Muscle of arm (tissue), 12 donors: ENCODE results near the gene SC5D. TPM values are rescaled to one million over a fixed set of nuclear protein-coding genes. Genes with fewer than 3 reads are reported as not detected.
A peak's percentile ranks its signal among the peaks of the same experiment; 100 is the strongest.

Source experiments
- DNase-seq: peaks from one replicate; pipeline ENCODE4 v3.0.0-alpha.2; 2013
- polyA plus RNA-seq, 12 donors: library from polyadenylated mRNA; unstranded; fragments of 120-200 nt; gene quantifications; one replicate each; pipeline ENCODE4 v1.2.1, GENCODE V29; 2013; ENCODE audit not compliant: insufficient read length in 12 of 12

Gene SC5D
- polyA plus RNA-seq, 12 donors, result 27.4 to 47.5 (median 37.6) TPM; not detected in 1

- no peak for DNase-seq
Measured at GRCh38 chr11:121282886-121283502, 9.6 kb upstream of the SC5D start.

- no peak for DNase-seq
Measured at GRCh38 chr11:121291319-121291718, 1.3 kb upstream of the SC5D start.

- DNase-seq, result peak; percentile 25
Measured at GRCh38 chr11:121291896-121292494, 576 bp upstream of the SC5D start.

GRCh38 chr11:121293288-121293594, 670 bp downstream of the SC5D start:
- DNase-seq, result no peak

GRCh38 chr11:121295246-121296029, 2.9 kb downstream of the SC5D start:
- no peak for DNase-seq

- DNase-seq, result no peak
Measured at GRCh38 chr11:121297872-121298271, 5.3 kb downstream of the SC5D start.

GRCh38 chr11:121298774-121299173, 6.2 kb downstream of the SC5D start:
- no peak for DNase-seq

GRCh38 chr11:121299417-121299816, 6.8 kb downstream of the SC5D start:
- no peak for DNase-seq

GRCh38 chr11:121300313-121300971, 7.9 kb downstream of the SC5D start:
- DNase-seq, result no peak

- no peak for DNase-seq
Measured at GRCh38 chr11:121300972-121301699, 8.6 kb downstream of the SC5D start.

GRCh38 chr11:121304759-121305158, 12.2 kb downstream of the SC5D start:
- no peak for DNase-seq

GRCh38 chr11:121308816-121309215, 16.2 kb downstream of the SC5D start:
- DNase-seq, result no peak

GRCh38 chr11:121309688-121310087, 17.1 kb downstream of the SC5D start:
- DNase-seq, result no peak

GRCh38 chr11:121310908-121311307, 18.3 kb downstream of the SC5D start:
- no peak for DNase-seq

GRCh38 chr11:121311373-121311772, 18.8 kb downstream of the SC5D start:
- DNase-seq, result no peak

- DNase-seq, result no peak
Measured at GRCh38 chr11:121312483-121312882, 19.9 kb downstream of the SC5D start.

- peak; percentile 55 for DNase-seq
Measured at GRCh38 chr11:121318848-121319834, 26.6 kb downstream of the SC5D start.

- peak; percentile 40 for DNase-seq
Measured at GRCh38 chr11:121321614-121322243, 29.2 kb downstream of the SC5D start.

GRCh38 chr11:121323046-121323607, 30.6 kb downstream of the SC5D start:
- no peak for DNase-seq

- DNase-seq, result no peak
Measured at GRCh38 chr11:121326230-121326629, 33.7 kb downstream of the SC5D start.
